A673 (cell line): ENCODE measurements around the gene SATB2. TPM values are rescaled to one million over a fixed set of nuclear protein-coding genes. Genes with fewer than 3 reads are reported as not detected.

ENCODE experiments used
- BruUV-seq: library from RNA; stranded (reverse); fragments of 400-500 nt; replicated peaks from 2 replicates; lab custom pipeline; 2021; lab: Mats Ljungman, UMichigan
- CTCF ChIA-PET: fragments of 300-600 bp; sonication (Branson Sonifier 250); formaldehyde crosslinking; loops from one replicate; lab custom pipeline; 2022; ENCODE audit warnings: antibody characterized with exemption; lab: Charles Lee
- POLR2A ChIA-PET: fragments of 300-600 bp; sonication (Branson Sonifier 250); formaldehyde crosslinking; loops from one replicate; lab custom pipeline; 2022; ENCODE audit warnings: antibody characterized with exemption; ENCODE audit not compliant: low non-redundant PET; lab: Charles Lee
- DNase-seq: peaks from one replicate; pipeline ENCODE4 v3.0.0-alpha.2; 2015; ENCODE audit warnings: low spot score
- H3K27ac ChIP-seq: fragments of 200-600 bp; sonication (generic); 2 replicates; pipeline ENCODE4 v1.5.1; 2016; ENCODE audit warnings: mixed run types, low read depth, mild to moderate bottlenecking, mixed read lengths, antibody characterized with exemption, low read length; ENCODE audit not compliant: poor library complexity, severe bottlenecking
- H3K27me3 ChIP-seq: fragments of 200-600 bp; sonication (generic); replicated peaks from 2 replicates; pipeline ENCODE4 v1.6.1; 2017; ENCODE audit warnings: mixed run types, low read depth, mild to moderate bottlenecking, mixed read lengths, antibody characterized with exemption, low read length; ENCODE audit not compliant: insufficient read depth, poor library complexity
- H3K36me3 ChIP-seq: fragments of 200-600 bp; sonication (generic); 2 replicates; pipeline ENCODE4 v1.6.1; 2016; ENCODE audit warnings: mixed run types, mild to moderate bottlenecking, mixed read lengths, antibody characterized with exemption, low read length; ENCODE audit not compliant: insufficient read depth, poor library complexity, severe bottlenecking
- H3K4me1 ChIP-seq: fragments of 200-600 bp; sonication (generic); 2 replicates; pipeline ENCODE4 v1.6.1; 2017; ENCODE audit warnings: mixed run types, mild to moderate bottlenecking, mixed read lengths, antibody characterized with exemption, low read length; ENCODE audit not compliant: insufficient read depth, poor library complexity, severe bottlenecking
- H3K4me3 ChIP-seq: fragments of 200-600 bp; sonication (generic); 2 replicates; pipeline ENCODE4 v1.5.1; 2016; ENCODE audit warnings: low read depth, mixed run types, mild to moderate bottlenecking, mixed read lengths, low read length; ENCODE audit not compliant: poor library complexity, severe bottlenecking
- H3K9me3 ChIP-seq: fragments of 200-600 bp; sonication (generic); 2 replicates; pipeline ENCODE4 v1.6.1; 2016; ENCODE audit warnings: mixed run types, low read depth, mild to moderate bottlenecking, mixed read lengths, antibody characterized with exemption, low read length; ENCODE audit not compliant: poor library complexity, severe bottlenecking
- EZH2 ChIP-seq: fragments of 200-600 bp; sonication (generic); IDR thresholded peaks from 2 replicates; pipeline ENCODE4 v1.6.1; 2017; ENCODE audit warnings: borderline replicate concordance, low read depth, mild to moderate bottlenecking, mixed read lengths, antibody characterized with exemption, low read length; ENCODE audit not compliant: poor library complexity, severe bottlenecking
- intact Hi-C: fragments of 100-400 bp; cut with micrococcal nuclease; formaldehyde crosslinking; loops from one replicate; pipeline ENCODE4 v1.10.0; 2022; ENCODE audit not compliant: unreplicated experiment
- total RNA-seq: library from RNA; stranded (reverse); gene quantifications from 2 replicates; pipeline ENCODE4 v1.2.3, GENCODE V29; 2021
- TF ChIP-seq, protein P1 (sequence below): fragments of 300-800, 200-600 bp; sonication (generic); conservative IDR thresholded peaks from 2 replicates; pipeline ENCODE4 v1.5.1; 2017; ENCODE audit warnings: low read depth, mild to moderate bottlenecking, antibody characterized with exemption, low read length, moderate library complexity, mixed read lengths

The SATB2 gene
- total RNA-seq, 1 experiment from 2014 or later, result 23.2 TPM

DNA sequence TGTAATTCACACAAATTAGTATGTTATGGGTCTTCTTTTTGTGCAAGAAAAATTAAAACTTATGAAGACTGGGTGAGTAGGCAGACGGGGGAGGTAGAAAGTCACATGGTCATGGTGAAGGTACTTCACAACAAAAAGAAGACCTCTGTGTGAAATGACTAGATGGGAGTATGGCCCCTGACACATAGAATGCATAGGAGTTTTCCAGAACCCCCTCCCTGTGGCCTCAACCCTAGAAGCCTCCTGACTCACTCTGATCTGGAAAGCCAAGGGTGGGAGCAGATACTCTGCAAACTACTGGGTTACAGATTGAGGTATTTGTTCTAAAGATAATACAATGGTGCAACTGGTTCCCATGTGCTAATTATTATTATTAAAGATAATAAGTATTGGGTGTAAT is 23.2 kb downstream of the SATB2 start:
- H3K9me3 ChIP-seq, result no peaks in the 10 kb centered on the region
- no peak for TF ChIP-seq EZH2
- TF ChIP-seq, protein P1, sequence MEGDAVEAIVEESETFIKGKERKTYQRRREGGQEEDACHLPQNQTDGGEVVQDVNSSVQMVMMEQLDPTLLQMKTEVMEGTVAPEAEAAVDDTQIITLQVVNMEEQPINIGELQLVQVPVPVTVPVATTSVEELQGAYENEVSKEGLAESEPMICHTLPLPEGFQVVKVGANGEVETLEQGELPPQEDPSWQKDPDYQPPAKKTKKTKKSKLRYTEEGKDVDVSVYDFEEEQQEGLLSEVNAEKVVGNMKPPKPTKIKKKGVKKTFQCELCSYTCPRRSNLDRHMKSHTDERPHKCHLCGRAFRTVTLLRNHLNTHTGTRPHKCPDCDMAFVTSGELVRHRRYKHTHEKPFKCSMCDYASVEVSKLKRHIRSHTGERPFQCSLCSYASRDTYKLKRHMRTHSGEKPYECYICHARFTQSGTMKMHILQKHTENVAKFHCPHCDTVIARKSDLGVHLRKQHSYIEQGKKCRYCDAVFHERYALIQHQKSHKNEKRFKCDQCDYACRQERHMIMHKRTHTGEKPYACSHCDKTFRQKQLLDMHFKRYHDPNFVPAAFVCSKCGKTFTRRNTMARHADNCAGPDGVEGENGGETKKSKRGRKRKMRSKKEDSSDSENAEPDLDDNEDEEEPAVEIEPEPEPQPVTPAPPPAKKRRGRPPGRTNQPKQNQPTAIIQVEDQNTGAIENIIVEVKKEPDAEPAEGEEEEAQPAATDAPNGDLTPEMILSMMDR, result no peak
- H3K27ac ChIP-seq, result no peak overlapping the region
- BruUV-seq, result no TSS peak
- H3K27me3 ChIP-seq, result no peaks in the 10 kb centered on the region
- H3K4me1 ChIP-seq, result peaks cover 36% of the 10 kb centered on the region
- H3K4me3 ChIP-seq, result no peak overlapping the region
- intact Hi-C loops, result no loop called here
- H3K36me3 ChIP-seq, result no peaks in the 10 kb centered on the region
- POLR2A ChIA-PET, result no interaction called here
- no peak for DNase-seq
- CTCF ChIA-PET, result no interaction called here

DNA sequence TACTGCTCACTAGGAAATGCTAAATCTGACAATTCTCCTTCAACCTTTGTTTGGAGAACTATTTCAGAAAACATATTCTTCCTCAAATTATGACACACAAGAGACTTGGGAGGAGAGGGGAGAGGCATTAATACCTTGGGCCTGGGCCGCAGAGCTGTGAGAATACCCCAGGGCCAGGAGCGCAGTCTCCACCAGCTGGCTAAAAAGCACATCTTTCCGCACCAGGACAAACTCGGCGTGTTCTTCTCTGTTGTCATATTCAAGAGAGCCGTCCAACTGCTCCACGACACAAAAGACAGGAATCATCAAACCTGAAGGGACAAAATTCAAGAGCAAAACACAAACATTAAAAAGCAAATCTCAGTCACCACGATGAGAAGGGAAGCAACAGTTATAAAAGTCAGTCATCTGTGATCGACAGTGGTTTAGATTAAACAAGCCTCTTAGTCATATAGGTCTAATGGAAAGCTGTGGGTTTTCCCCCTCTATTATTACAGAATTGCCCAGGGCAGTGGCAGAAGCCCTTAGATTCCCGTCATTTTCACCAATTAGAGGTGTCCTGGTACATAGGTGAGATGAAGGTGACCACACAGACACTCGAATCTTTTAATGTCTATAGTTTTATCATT is 24.4 kb downstream of the SATB2 start:
- no TSS peak for BruUV-seq
- Histone ChIP-seq H3K9me3 (no peaks in the 10 kb centered on the region), H3K27ac (peak overlapping the region; percentile 57), H3K36me3 (no peaks in the 10 kb centered on the region), H3K27me3 (no peaks in the 10 kb centered on the region), H3K4me3 (no peak overlapping the region), H3K4me1 (peaks cover 36% of the 10 kb centered on the region)
- ChIA-PET CTCF (no interaction called here), POLR2A (no interaction called here)
- TF ChIP-seq EZH2, result no peak
- TF ChIP-seq, protein P1, result no peak
- intact Hi-C loops, result no loop called here
- DNase-seq, result peak; percentile 37

DNA sequence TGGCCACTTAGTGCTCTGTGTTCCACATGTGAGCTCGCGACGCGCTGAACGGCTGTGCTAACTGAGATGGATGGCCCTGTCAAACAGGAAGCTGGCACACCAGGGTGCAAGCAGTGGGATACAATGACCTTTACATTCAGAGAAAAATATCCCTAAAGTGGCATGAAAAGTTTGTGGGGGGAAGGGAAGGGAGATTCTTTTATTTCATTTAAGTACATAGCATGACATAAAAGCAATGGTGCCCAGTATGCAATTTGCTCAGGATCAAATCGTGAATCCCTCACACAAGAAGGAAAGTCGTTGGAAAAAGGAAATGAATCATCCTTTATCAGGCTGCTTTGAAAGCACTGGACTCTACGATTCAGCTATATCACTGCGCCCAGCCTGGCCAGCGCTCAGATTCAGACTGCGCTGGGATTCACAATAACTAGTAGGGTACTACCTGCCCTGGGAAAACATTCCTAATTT is 26.0 kb downstream of the SATB2 start:
- Histone ChIP-seq H3K36me3 (no peaks in the 10 kb centered on the region), H3K4me1 (peaks cover 39% of the 10 kb centered on the region), H3K27ac (peak overlapping the region; percentile 57), H3K9me3 (no peaks in the 10 kb centered on the region), H3K27me3 (no peaks in the 10 kb centered on the region), H3K4me3 (peak overlapping the region; percentile 14)
- CTCF ChIA-PET, result interaction anchor here (0.6 kb wide), 1 partner anchor 21 kb away, joined by 3 read pairs; no protein-coding TSS in a partner anchor
- BruUV-seq, result no TSS peak
- intact Hi-C loops, result loop anchor here (2.0 kb wide), 1 partner anchor 25 kb away; the partner anchor contains the start of gene SATB2
- no peak for TF ChIP-seq EZH2
- TF ChIP-seq, protein P1, result no peak
- peak; percentile 97 for DNase-seq
- POLR2A ChIA-PET, result no interaction called here
